SU-DHL-6 (cell line): ENCODE results near the gene ABCG4.

Experiments used
- EZH2phosphoT487 ChIP-seq: fragments of 200-600 bp; sonication (generic), shearing (Covaris generic); conservative IDR thresholded peaks from 2 replicates; pipeline ENCODE4 v1.6.1; 2018; ENCODE audit warnings: mild to moderate bottlenecking, antibody characterized with exemption, low read length, moderate library complexity, mixed read lengths
- TF ChIP-seq, protein P1 (sequence below): fragments of 200-600 bp; sonication (generic); IDR thresholded peaks from one replicate; pipeline ENCODE4 v1.5.1; 2017; ENCODE audit warnings: antibody characterized with exemption, mild to moderate bottlenecking, low read length, moderate library complexity; ENCODE audit not compliant: insufficient read depth, poor library complexity, severe bottlenecking

DNA sequence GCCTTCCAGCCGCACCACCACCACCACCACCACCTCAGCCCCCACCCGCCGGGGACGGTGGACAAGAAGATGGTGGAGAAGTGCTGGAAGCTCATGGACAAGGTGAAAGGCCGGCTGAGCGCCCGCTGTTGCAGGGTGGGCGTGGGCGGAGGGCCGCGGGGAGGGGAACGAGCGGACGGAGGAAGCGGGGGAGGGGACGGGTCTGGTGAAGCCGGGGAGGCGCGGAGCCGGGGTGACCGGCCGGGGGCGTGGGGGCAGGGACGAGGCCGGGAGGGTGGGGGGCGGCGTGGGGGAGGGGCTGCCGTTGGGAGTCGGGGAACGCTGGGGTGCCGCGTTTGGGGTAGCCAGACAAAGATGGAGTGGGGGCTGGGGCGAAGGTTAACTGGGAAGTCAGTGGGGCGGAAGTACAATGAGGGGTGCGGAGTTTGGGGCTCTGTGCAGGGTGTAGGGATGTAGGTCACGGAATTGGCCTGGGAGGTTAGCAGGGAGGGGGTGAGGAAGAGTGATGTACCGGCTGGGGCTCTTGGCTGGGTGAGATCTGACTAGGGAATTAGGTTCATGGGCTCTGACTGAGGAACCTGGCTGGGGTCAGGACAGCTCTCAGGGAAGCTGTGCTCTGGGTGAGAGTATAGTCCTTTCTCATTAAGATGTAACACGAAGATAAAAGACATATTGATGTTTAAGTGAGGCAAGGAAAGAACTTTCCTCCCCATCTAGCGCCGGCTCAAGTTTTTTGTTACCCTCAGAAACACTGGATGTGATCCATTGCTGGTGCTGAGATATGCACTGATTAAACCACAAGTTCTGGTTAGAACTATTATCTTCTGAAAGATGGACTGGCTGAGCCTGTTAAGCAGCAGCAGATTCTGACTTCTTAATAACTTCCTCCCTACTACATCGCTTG lies 57.9 kb downstream of the ABCG4 start:
- TF ChIP-seq, protein P1, sequence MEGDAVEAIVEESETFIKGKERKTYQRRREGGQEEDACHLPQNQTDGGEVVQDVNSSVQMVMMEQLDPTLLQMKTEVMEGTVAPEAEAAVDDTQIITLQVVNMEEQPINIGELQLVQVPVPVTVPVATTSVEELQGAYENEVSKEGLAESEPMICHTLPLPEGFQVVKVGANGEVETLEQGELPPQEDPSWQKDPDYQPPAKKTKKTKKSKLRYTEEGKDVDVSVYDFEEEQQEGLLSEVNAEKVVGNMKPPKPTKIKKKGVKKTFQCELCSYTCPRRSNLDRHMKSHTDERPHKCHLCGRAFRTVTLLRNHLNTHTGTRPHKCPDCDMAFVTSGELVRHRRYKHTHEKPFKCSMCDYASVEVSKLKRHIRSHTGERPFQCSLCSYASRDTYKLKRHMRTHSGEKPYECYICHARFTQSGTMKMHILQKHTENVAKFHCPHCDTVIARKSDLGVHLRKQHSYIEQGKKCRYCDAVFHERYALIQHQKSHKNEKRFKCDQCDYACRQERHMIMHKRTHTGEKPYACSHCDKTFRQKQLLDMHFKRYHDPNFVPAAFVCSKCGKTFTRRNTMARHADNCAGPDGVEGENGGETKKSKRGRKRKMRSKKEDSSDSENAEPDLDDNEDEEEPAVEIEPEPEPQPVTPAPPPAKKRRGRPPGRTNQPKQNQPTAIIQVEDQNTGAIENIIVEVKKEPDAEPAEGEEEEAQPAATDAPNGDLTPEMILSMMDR = no peak
- TF ChIP-seq EZH2phosphoT487 = no peak
